Fibroblast of lung (primary cell): ENCODE measurements around the gene SMIM5. TPM values are rescaled to one million over a fixed set of nuclear protein-coding genes. Genes with fewer than 3 reads are reported as not detected.
"Not testable (repeated sequence)": the region's sequence is repeated elsewhere in the genome, so short reads cannot be mapped to it uniquely, and the experiment has no call there.

Experiments
- DNase-seq, 2 donors: peaks; one replicate each; pipeline versions ENCODE4 v3.0.0 to v3.0.0-alpha.2; 2010; ENCODE audit warnings: low read depth in 2 of 2
- H2AFZ ChIP-seq: 2 replicates; pipeline ENCODE4 v1.5.1; 2012; ENCODE audit warnings: low read length, control low read depth, inconsistent platforms
- H3K27ac ChIP-seq: 2 replicates; pipeline ENCODE4 v1.5.1; 2011; ENCODE audit warnings: low read length, control low read depth; ENCODE audit not compliant: insufficient read depth
- H3K27me3 ChIP-seq: 2 replicates; pipeline ENCODE4 v1.5.1; 2011; ENCODE audit warnings: mild to moderate bottlenecking, low read length; ENCODE audit not compliant: control insufficient read depth, insufficient read depth
- H3K36me3 ChIP-seq: 2 replicates; pipeline ENCODE4 v1.5.1; 2011; ENCODE audit warnings: low read length; ENCODE audit not compliant: control insufficient read depth, insufficient read depth
- H3K4me1 ChIP-seq: 2 replicates; pipeline ENCODE4 v1.5.1; 2011; ENCODE audit warnings: low read length; ENCODE audit not compliant: control insufficient read depth, insufficient read depth; ENCODE audit errors: extremely low read depth
- H3K4me2 ChIP-seq: 2 replicates; pipeline ENCODE4 v1.5.1; 2011; ENCODE audit warnings: low read length, control low read depth; ENCODE audit not compliant: insufficient read depth; ENCODE audit errors: extremely low read depth
- H3K4me3 ChIP-seq, 4 experiments: fragments of 200-600 bp in 1 of 4; sonication (generic) in 1 of 4; replicated peaks in 1 of 4; 2 replicates each; pipeline ENCODE4 v1.5.1; 2011 to 2016; ENCODE audit warnings: low read length in 4 of 4, low read depth in 3 of 4, mild to moderate bottlenecking in 3 of 4, control low read depth in 2 of 4, inconsistent platforms in 1 of 4, mixed read lengths in 1 of 4; ENCODE audit not compliant: insufficient read depth in 1 of 4; ENCODE audit errors: control extremely low read depth in 1 of 4
- H3K79me2 ChIP-seq: 2 replicates; pipeline ENCODE4 v1.5.1; 2012; ENCODE audit warnings: mild to moderate bottlenecking, low read length, inconsistent platforms; ENCODE audit not compliant: control insufficient read depth, insufficient read depth
- H3K9ac ChIP-seq: 2 replicates; pipeline ENCODE4 v1.5.1; 2011; ENCODE audit warnings: mild to moderate bottlenecking, low read length, control low read depth; ENCODE audit not compliant: insufficient read depth
- H3K9me3 ChIP-seq: 2 replicates; pipeline ENCODE4 v1.5.1; 2012; ENCODE audit warnings: low read depth, low read length; ENCODE audit not compliant: control insufficient read depth, insufficient read depth
- H4K20me1 ChIP-seq: 2 replicates; pipeline ENCODE4 v1.5.1; 2011; ENCODE audit warnings: low read length; ENCODE audit not compliant: control insufficient read depth, insufficient read depth; ENCODE audit errors: extremely low read depth
- CTCF ChIP-seq, 2 donors: IDR thresholded peaks in 1 of 2; conservative IDR thresholded peaks in 1 of 2; 1 replicate in 1 of 2; 2 replicates in 1 of 2; pipeline ENCODE4 v1.5.1; 2011 to 2012; ENCODE audit warnings: low read length in 2 of 2, control low read depth in 1 of 2, inconsistent platforms in 1 of 2, low read depth in 1 of 2, mild to moderate bottlenecking in 1 of 2
- EZH2 ChIP-seq: IDR thresholded peaks from 2 replicates; pipeline ENCODE4 v1.5.1; 2012; ENCODE audit warnings: low read length, control low read depth, mild to moderate bottlenecking; ENCODE audit errors: missing control alignments
- polyA plus RNA-seq, 2 donors: library from polyadenylated mRNA; depleted of rRNA in 1 of 2; stranded (reverse) in 1 of 2; unstranded in 1 of 2; fragments of >200 nt; gene quantifications; 2 replicates each; pipeline ENCODE4 v1.2.1, GENCODE V29; 2011 to 2012; ENCODE audit warnings: missing spikeins in 1 of 2
- total RNA-seq: library from RNA; depleted of rRNA; stranded (reverse); fragments of >200 nt; gene quantifications from 2 replicates; pipeline ENCODE4 v1.2.1, GENCODE V29; 2014

SMIM5 gene
- total and polyA plus RNA-seq, 2 donors (not counting 1 experiment from before 2014, with no cell fraction given), result 0.05 to 0.17 TPM

- no peak for TF ChIP-seq CTCF (conservative IDR thresholded peaks at IDR 0.05 in 1 of 2, IDR thresholded peaks at IDR 0.05 in 1 of 2; ENCODE audit: low read depth in 1 of 2, low read length in 2 of 2)
- no peak for TF ChIP-seq EZH2
- Histone ChIP-seq H3K4me3 (no peak overlapping the region), H3K36me3 (no peaks in the 10 kb centered on the region), H3K79me2 (no peaks in the 10 kb centered on the region), H3K9me3 (no peaks in the 10 kb centered on the region), H3K27me3 (peaks cover 16% of the 10 kb centered on the region), H3K4me2 (no peak overlapping the region), H4K20me1 (no peaks in the 10 kb centered on the region), H3K27ac (no peak overlapping the region), H3K4me1 (no peaks in the 10 kb centered on the region), H3K9ac (no peak overlapping the region), H2AFZ (no peak overlapping the region)
- DNase-seq, result no peak
Observed at GRCh38 chr17:75592348-75593020, 40.8 kb upstream of the SMIM5 start.

- not testable (repeated sequence) for H3K4me1 ChIP-seq, H3K9ac ChIP-seq, H3K36me3 ChIP-seq, H4K20me1 ChIP-seq, H3K27me3 ChIP-seq, H3K27ac ChIP-seq, H3K4me3 ChIP-seq, DNase-seq, H3K79me2 ChIP-seq, H2AFZ ChIP-seq, H3K4me2 ChIP-seq, H3K9me3 ChIP-seq
Observed at GRCh38 chr17:75593430-75593829, 39.8 kb upstream of the SMIM5 start.

- peaks cover 4% of the 10 kb centered on the region for H3K27me3 ChIP-seq
Observed at GRCh38 chr17:75594499-75595283, 38.5 kb upstream of the SMIM5 start.

More at GRCh38 chr17:75594499-75595283, 38.5 kb upstream of the SMIM5 start:
- no peak for TF ChIP-seq CTCF (conservative IDR thresholded peaks at IDR 0.05 in 1 of 2, IDR thresholded peaks at IDR 0.05 in 1 of 2; ENCODE audit: low read depth in 1 of 2, low read length in 2 of 2)
- no peak for TF ChIP-seq EZH2
- Histone ChIP-seq H3K9me3 (no peaks in the 10 kb centered on the region), H3K9ac (no peak overlapping the region), H3K4me2 (no peak overlapping the region), H3K79me2 (no peaks in the 10 kb centered on the region), H3K36me3 (no peaks in the 10 kb centered on the region), H3K4me1 (no peaks in the 10 kb centered on the region), H3K4me3 (no peak overlapping the region), H3K27ac (no peak overlapping the region), H2AFZ (no peak overlapping the region), H4K20me1 (no peaks in the 10 kb centered on the region)
- no peak for DNase-seq
